NCI-H1694 treated with DMSO at 0.1 percent for 48 hours (cell line): ENCODE measurements around the gene NFATC2.
"Not testable (repeated sequence)": the region's sequence is repeated elsewhere in the genome, so short reads cannot be mapped to it uniquely, and the experiment has no call there.

ENCODE experiments used
- DNase-seq: peaks from one replicate; lab custom pipeline; 2025; lab: John Stamatoyannopoulos, UW

The NFATC2 gene

DNA sequence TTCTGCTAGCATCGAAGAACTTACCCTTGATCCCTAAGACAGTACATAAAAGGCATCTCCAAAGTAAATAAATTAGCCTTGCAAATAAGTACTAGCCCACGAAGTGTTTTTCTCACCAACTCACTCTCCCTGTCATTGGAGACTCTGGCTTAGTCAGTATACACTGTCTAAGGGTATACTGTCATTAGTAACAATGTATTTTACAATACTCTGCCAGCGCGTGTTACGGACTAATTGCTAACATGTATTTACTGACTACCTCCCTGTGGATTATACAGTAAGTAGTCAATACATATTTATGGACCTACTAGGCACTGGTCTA, 72.1 kb downstream of the NFATC2 start:
- DNase-seq, result no peak

DNA sequence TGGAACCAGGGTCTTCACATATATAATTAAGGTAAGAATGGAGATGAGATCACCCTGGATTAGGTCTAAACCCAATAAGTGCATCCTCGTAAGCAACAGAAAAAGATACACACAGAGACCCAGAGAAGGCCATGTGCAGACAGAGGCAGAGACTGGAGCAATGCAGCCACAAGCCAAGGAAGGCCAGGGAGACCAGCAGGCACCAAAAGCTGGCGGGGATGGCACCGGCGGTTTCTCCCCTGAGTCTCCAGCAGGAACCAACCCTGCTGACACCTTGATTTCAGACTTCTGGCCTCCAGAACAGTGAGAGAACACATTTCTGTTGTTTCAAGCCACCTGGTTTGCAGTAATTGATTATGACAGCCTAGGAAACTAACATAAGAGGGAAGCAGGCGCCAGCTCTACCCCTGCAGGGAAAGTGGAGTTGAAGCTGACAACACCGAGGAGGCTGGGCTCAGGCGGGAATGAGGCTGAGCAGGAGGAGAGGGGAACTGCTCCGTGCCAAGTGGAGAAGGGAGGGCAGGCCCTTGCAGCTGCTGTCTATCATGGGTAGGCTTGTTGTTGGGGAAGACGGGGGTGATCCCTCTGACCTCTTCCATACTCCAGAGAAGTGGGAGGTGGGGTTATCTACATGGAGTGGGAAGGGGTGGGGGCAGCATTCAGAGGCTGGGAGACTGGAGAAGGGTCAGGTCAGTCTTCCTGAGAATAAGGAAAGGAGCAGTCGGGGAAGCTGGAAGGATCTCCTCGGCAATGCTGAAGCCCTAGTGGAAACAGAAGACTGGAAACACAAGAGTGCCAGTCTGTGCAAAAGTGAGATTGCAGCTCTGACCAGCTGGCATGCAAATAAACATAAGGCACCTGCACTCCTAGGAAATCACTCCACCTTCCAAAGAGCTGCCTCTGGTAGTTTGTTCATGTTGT, 72.7 kb downstream of the NFATC2 start:
- DNase-seq, result peak; percentile 23

DNA sequence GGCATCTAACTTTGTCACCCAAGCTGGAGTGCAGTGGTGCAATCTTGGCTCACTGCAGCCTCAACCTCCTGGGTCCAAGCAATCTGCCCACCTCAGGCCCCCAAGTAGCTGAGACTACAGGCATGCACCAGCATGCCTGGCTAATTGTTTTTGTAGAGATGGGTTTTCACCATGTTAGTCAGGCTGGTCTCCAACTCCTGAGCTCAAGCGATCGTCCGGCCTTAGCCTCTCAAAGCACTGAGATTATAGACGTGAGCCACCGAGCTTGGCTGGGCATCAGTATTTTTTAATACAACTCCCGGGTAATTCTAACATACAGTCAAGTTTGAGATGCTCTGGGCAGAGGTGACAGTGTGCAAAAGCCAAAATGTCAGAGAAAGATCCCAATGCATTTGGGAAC, 73.5 kb downstream of the NFATC2 start:
- no peak for DNase-seq

DNA sequence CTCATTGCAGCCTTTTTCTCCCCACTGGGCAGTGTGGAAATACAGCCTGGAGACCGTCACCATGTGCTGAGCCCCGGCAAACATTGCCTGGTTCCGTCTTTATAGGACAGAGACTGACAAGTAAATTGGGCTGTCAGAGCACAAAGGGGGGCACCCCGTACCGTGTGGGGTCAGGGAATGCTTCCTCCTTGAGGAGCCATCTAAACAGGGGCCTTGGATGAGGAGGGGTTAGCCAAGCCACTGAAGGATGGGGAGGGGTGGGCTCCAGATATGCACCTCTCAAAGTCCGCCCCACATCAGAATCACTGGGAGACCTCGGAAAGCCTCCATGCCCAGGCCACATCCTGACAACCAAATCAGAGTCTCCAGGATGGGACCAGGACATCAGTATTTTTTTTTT, 73.9 kb downstream of the NFATC2 start:
- no peak for DNase-seq

DNA sequence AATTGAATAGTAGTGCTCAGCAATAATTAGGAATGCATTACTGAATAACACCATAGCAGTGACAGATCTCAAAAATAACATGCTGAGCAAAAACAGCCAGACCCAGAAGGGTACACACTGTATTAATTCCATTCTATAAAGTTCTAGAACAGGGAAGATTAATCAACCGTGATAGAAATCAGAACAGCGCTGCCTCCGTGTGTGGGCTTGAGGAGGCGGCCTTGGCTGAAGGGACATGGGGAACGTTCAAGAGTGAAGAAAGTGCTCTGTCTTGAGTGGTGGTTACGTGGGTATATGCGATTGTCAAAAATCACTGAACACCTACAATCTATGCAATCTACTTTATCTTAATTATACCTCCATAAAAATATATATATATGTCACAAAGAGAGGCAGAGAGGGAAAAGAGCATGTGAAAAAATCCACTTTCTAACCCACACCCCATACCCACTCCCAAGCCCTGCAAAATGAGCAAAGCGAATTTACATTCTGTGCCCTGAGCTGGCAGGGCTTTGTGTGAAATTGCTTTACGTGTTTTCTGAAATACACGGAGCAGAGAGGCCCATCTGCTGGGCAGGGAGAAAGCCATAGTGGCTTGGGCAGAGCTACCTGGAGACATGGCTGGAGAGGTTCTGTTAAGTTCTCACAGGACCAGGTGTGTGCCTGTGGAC, 74.4 kb downstream of the NFATC2 start:
- DNase-seq, result peak; percentile 2

DNA sequence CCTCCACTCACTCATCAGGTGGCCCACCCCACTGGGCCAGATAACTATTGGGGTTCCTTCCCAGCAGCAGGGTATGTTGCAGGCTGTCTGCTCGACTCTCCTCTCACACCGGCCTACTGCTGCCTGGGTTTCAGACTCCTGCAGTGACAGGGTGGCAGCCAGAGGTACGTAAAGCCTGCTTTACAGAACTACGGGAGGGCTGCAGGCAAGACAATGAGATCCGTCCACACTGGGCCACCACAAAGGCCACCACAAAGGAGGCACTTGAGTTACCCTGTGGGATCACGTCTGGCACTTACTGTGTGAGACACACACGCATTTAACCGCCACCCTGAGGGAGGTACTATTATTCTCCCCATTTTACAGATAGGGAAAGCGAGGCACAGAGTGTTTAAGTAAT, 78.5 kb downstream of the NFATC2 start:
- no peak for DNase-seq

DNA sequence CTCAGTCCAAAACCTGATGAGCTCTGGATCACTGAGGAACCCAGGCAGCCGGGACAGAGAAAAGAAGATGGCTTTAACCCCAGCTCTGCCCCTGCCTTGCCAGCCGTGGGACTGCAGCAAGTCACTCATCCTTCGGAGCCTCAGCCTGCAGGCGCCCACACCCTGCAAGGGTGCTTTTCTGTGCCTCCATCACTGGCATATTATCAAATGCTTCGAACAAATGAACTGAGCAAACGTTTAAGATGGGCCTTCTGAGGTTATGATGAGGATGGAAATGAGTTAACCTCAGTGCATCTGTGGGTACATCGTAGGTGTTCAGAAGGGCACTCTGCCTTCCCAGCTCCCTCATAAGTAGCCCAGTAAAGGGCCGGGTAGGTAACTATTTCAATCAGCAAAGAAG, 79.0 kb downstream of the NFATC2 start:
- DNase-seq, result no peak

DNA sequence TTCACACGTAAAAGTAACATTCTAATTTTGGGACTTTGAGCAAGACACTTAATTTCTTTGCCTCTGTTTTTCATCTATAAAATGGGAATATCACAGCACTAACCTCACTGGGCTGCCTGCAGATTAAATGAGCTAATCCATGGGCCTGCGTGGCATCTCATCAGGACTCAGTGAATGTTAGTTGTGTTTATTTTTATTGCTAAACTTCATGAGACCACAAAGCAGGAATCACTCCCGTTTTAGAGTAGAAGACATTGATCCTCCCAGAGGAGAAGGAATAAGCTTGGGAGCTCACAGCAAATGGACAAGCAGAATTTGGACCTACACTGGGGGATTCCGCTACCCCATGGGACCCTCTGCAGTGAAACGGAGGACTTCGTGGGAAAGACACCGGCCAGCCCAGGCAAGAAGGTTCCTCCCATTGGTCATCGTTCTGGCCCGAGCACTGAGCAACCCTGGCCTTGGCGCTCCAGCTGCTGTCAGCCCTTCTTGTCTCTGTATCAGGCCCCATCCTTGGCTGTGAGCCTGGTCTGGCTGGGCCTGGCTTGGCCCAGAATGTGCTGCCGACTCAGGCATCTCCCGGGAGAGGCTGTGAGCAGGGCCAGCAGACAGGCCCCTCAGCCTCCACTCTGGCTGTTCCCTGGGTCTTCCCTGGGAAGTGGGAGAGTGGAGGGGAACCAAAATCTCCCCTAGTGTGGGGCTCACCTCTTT, 79.8 kb downstream of the NFATC2 start:
- DNase-seq, result no peak

DNA sequence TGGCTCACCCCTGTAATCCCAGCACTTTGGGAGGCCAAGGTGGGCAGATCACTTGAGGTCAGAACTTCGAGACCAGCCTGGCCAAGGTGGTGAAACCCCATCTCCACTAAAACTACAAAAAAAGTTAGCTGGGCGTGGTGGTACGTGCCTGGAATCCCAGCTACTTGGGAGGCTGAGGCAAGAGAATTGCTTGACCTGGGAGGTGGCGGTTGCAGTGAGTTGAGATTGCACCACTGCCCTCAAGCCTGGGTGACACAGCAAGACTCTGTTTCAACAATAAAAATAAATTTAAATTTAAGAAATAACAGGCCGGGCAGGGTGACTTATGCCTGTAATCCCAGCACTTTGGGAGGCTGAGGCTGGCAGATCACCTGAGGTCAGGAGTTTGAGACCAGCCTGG, 80.7 kb downstream of the NFATC2 start:
- DNase-seq, result not testable (repeated sequence)

DNA sequence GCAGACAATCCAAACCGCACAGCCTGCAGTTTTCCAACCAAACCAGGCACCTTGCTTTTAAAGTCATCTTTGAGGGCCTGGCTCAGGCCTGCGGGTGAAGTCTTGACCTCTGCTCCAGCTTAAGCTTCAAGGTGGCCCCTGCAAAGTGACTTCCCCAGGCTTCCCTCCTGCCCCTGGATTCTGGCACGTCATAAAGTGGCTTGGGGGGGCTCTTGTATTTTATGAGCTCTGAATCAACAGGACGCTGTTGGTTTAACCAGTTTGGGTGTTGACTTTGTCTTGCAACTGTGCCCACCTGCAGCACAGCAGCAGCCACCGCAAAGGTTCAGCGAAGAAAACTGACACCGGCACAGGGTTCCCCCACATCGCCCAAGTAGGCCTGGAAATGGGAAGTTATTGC, 81.2 kb downstream of the NFATC2 start:
- DNase-seq, result no peak

DNA sequence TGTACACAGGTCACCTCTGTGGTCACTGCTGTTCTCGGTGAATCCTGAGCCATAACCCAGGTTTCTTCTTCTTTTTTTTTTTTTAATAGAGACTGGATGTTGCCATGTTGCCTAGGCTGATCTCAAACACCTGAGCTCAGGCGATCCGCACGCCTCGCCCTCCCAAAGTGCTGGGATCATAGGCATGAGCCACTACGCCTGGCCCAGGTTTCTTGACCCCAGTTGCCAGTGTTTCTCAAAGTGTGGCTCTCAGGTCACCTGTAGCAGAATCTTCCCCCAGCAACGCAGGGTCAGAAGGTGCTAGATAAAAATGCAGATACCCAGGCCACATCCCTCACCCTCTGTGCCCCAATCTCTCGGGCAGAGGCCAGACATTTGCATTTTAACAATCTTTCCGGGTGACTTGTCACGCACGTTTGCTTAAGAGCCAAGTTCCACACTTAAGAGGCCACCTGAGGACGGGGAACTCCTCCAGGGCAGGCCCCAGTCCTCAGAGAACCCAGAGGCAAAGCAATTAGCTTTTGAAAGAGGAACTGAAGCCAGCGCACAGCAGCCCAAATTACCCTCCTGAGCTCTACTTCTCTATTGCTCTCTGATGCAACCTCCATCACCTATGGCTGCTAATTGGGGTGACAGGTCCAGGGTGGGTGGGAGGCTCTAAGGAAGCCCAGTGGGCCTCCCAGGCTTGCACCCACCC, 81.8 kb downstream of the NFATC2 start:
- no peak for DNase-seq

DNA sequence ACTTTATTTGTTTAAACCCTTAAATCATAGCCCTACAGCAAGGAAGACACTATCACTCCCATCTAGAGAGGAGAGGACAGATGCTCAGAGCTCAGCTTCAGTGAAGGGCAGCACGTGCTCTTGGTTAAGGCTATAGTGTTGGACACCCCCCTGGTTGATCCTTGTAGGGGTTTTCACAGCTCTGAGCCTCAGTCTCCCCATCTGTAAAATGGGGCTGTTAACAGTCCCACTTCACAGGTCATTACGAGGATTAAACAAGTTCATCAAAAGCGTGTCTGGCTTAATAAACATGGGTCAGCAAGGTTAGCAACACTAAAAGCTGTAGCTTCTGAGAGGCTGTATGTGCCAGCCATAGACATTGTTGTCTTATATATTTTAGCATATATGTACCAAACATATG, 82.4 kb downstream of the NFATC2 start:
- DNase-seq, result no peak

DNA sequence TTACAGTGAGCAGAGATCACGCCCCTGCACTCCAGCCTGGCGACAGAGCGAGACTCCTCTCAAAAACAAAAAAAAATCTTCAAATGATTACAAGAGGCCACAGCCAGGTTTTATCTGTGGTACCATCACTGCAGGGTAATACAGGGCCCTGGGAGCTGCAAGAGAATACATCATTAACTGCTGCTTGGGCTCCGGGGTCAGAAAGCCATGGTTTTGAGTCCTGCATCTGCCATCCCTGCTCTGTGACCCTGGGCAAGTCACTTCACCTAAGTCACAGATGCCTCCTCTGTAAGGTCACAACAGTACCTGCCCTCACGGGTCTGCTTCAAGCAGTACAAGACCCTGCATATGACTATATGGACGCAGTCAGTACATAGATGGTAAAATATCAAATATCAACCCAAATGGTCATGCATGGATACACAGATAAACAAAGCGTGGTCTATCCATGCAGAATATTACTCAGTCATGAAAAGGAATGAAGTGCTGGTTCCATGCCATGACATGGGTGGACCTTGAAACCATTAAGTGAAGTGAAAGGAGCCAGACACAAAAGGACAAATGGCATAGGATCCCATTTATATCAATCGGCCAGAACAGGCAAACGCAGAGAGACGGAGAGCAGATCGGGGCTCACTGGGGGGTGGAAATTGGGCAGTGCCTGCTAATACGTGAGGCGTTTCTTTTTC, 83.6 kb downstream of the NFATC2 start:
- DNase-seq, result no peak

DNA sequence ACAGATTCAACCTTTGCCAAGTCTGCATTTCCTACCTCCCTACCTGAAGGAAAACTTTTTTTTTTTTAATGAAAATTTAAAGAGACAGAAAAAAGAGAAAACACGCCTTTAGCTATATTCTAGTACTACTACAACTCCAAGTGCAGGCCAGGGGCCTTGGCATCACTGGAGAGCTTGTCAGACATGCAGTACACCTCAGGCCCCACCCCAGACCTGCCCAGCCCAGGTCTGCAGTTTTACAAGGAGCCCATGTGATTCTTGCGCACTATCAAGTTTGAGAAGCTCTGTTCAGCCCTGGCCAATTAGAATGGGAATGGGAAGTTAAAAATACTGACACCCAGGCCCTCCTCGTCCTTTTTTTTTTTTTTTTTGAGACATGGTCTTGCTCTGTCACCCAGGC, 85.0 kb downstream of the NFATC2 start:
- DNase-seq, result no peak

DNA sequence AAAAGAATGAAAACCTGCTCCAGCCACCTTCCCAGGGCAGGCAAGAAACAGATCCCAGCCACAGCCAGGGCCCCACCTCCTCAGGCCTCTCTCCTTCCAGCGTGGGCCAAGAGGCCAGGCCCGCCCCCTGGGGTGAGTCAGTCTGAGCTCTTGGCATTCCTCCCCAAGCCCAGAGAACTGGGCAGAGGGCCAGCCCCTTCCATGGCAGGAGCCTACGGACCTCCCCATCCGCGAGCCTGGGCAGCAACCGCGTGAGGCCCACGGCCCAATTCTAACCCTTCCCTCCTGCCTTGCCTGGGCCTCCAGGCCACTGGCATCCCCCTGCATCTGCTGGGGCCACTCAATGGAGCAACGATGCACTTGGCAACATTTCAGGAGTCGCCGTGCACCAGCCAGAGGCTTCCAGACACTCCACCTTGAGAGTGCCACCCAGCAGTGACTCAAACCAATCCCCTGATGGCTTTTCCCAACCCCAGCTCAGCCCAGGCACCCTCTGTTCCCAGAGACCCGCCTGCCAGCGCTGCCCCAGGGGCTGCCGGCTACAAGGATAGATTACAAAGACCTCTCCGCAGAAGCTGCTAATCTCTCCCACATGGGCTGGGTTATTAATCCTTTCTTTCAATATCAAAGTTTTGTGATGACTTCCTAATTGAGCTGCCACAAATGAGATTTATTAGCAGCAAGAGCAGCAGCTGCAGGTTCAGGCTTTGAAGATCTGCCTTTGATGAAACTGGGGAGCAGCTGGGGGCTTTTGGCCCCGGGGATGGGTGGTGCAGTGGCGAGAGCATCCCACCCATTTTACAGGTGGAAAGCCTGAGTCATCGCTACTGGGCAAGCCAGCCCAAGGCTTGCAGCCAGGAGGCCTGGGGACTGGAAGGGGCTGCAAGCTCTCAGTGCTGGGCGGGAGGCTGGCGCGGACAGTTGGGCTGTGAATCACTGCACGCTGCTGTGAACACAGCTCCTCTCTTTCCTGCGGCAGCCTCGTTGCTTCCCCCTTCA, 85.7 kb downstream of the NFATC2 start:
- peak; percentile 55 for DNase-seq

DNA sequence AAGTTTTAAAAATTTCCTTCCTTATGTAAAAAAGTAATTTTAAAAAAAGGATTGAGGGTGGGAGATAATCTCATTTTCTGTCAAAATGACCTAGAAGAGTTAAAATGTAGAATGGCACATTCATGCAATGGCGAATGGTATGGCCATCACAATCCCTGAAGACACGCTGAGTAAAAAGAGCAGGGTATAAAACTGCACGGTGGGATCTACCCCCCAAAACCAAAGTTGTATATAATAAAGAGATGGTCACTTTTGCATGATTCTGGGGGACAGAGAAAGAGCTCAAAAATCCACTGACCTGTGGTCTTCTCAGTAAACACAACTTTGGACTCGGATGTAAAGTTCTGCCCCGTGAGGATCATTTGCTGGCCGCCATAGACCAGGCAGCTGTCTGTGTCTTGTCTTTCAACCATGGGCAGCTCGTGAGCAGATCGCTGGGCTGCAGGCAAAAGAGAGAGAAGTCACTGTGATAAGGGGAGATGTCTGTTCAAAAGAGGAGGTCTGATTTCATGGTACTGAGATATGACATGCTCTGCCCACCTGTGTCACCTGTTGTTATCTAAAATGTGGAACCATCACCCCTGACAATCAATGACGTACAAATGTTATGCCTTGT, 88.2 kb downstream of the NFATC2 start:
- DNase-seq, result no peak

DNA sequence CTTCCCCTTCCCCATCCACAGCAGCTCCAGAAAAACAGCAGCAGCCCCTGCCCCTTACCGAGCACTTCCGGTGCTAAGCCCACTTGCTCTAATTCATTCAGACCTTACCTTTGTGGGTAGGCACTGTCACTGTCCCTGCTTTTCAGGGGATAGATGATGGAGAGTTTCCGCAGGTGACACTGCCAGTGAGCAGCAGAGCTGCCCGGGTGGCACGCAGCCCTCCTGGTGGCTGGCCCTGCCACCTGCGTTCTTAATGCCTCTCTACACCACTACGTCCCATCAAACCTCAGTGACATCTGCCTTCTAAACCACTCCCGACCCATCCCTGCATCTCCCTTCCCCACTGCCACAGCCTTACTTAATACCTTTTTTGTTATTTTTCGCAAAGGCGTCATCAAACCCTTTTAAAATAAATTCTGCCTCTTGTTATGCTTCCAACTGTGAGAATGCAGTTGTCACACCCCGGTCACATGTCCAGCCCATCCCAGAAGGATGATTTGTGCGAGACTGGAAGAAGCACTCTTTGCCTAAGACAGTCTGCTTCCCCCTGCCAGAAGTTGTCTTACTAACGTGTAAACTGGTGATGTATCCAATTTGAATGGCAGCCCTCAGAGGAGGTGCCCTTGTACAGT, 89.7 kb downstream of the NFATC2 start:
- no peak for DNase-seq

DNA sequence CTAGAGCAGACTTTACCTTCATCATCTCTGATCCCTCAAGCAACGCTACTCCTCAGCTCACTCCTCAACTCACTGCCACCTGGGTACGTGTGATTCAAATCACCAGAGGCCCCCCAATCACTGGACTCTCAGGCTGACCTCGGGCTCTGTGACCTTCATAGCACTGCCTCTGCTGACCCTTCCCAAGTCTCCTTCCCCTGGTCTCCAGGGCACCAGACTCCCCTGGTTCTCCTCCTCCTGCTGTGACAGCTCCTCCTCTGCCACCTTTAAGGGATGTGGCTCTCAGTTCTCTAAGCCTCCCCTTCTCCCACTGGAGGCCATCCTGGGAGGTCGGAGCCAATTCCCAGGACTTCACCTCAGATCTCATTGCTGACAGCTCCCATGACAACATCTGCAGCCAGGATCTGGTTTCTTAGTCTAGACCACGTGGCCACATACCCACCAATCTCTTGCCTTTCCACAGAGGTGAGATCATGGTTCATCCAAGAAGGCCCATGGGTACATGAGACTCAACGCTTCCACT, 90.4 kb downstream of the NFATC2 start:
- no peak for DNase-seq

DNA sequence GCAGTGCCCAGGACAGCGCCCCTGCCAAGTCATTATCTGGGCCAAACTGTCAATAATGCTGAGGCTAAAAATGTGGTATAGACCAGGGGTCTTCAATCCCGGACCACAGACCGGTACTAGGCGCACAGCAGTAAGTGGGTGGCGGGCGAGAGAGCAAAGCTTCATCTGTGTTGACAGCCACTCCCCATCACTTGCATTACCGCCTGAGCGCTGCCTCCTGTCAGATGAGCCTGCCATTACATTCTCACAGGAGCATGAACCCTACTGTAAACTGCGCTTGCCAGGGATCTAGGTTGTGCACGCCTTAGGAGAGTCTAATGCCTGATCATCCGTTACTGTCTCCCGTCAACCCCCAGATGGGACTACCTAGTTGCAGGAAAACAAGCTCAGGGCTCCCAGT, 91.0 kb downstream of the NFATC2 start:
- DNase-seq, result no peak
